PFSK-1 (cell line): Measurements from ENCODE around the gene TRPT1.

Experiments
- FOXP2 ChIP-seq: optimal IDR thresholded peaks from 2 replicates; pipeline ENCODE3; 2011; ENCODE audit warnings: borderline replicate concordance, control low read depth, inconsistent platforms; ENCODE audit not compliant: insufficient read depth; ENCODE audit errors: extremely low read length, extremely low read depth
- POLR2AphosphoS5 ChIP-seq: IDR thresholded peaks from 2 replicates; pipeline ENCODE4 v1.6.1; 2012; ENCODE audit warnings: low read depth, mild to moderate bottlenecking, control low read depth, low read length, moderate library complexity
- REST ChIP-seq, 2 experiments: IDR thresholded peaks; 2 replicates each; pipeline versions ENCODE4 v1.6.1 to v1.8.0; 2011 to 2012; ENCODE audit warnings: low read depth in 2 of 2, low read length in 2 of 2, control low read depth in 1 of 2, inconsistent platforms in 1 of 2, mild to moderate bottlenecking in 1 of 2, moderate library complexity in 1 of 2; ENCODE audit not compliant: insufficient read depth in 1 of 2
- SIN3A ChIP-seq: IDR thresholded peaks from 2 replicates; pipeline ENCODE4 v1.6.1; 2012; ENCODE audit warnings: mild to moderate bottlenecking, low read length, moderate library complexity, borderline replicate concordance; ENCODE audit not compliant: insufficient read depth
- TAF1 ChIP-seq: IDR thresholded peaks from 2 replicates; pipeline ENCODE4 v1.6.1; 2012; ENCODE audit warnings: low read length, control low read depth, borderline replicate concordance; ENCODE audit not compliant: insufficient read depth

The TRPT1 gene

GRCh38 chr11:64264371-64264852 lies 38.4 kb upstream of the TRPT1 start:
- TF ChIP-seq TAF1 (no peak), REST (IDR thresholded peaks at IDR 0.05; ENCODE audit: insufficient read depth in 1 of 2, low read depth in 2 of 2, low read length in 2 of 2) (no peak), FOXP2 (no peak)

GRCh38 chr11:64263947-64264317 lies 37.9 kb upstream of the TRPT1 start:
- no peak for TF ChIP-seq TAF1
- TF ChIP-seq SIN3A: no peak
- no peak for TF ChIP-seq REST (IDR thresholded peaks at IDR 0.05; ENCODE audit: insufficient read depth in 1 of 2, low read depth in 2 of 2, low read length in 2 of 2)

- TF ChIP-seq POLR2AphosphoS5 (no peak), SIN3A (no peak), FOXP2 (no peak), REST (IDR thresholded peaks at IDR 0.05; ENCODE audit: insufficient read depth in 1 of 2, low read depth in 2 of 2, low read length in 2 of 2) (no peak), TAF1 (no peak)
These were observed 37.3 kb upstream of the TRPT1 start for GRCh38 chr11:64263021-64263946.

GRCh38 chr11:64262271-64263002 lies 36.5 kb upstream of the TRPT1 start:
- TF ChIP-seq POLR2AphosphoS5: no peak
- TF ChIP-seq FOXP2: no peak
- no peak for TF ChIP-seq REST (IDR thresholded peaks at IDR 0.05; ENCODE audit: insufficient read depth in 1 of 2, low read depth in 2 of 2, low read length in 2 of 2)
- no peak for TF ChIP-seq TAF1
- no peak for TF ChIP-seq SIN3A
